ENCODE measurements around the gene RAB36. TPM values are rescaled to one million over a fixed set of nuclear protein-coding genes. Genes with fewer than 3 reads are reported as not detected.

Gene RAB36
- total RNA-seq, 2 experiments from 2014 or later: 0.27 to 0.31 TPM

DNA sequence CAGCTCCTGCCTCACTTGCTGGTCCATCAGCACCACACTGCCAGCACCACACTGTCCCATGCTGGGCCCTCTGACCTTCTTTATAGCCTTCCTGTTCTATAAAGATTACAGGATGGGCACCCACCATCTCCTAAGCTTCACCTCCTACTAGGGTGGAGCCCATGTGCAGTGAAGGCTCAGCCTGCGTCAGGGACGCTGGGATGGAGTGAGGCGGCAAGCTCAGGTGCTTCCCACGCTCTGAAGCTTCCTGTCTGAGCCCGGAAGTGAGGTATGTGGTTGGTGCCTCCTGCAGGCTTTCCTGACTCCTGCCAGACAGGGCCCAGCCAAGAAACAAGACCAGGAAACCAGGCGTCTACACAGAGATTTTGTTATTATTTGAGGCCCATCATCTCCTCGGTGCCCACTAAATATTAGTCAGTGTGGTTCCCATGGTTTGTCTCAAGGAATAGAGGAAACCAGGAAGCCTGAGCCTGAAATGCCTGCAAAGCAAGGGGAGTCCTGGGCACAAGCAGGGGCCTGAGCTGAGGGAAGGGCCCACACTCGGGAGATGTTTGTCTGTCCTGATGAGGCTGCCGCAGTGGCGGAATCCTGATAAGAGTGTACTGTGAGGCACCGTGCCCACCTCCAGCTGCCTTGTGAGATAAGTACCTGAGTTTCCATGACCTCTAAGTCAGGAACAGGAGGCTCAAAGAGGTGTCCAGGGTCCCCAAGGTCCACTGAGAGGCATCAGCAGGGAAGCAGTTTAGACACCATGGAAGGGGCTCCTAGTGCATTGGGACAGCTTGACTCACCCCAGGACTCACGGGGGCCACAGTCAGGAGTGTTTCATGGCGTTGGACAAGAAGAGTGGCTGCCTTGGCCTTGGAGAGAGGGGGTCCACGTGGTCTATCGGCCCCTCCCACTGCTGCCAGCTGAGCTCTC lies 25.5 kb upstream of the RAB36 start:
- Mint-ChIP-seq H3K27me3 (no peaks in the 10 kb centered on the region), H3K27ac (peak overlapping the region; percentile 84), H3K4me1 (peaks cover 18% of the 10 kb centered on the region), H3K4me3 (no peak overlapping the region), H3K9me3 (peaks cover 3% of the 10 kb centered on the region), H3K36me3 (ENCODE audit: low read depth) (peaks cover 6% of the 10 kb centered on the region)
- ChIA-PET POLR2A (interaction anchor here (0.8 kb wide), 1 partner anchor 258 kb away, joined by 4 read pairs; no protein-coding TSS in a partner anchor), CTCF (interaction anchor here (0.6 to 1.8 kb wide), 8 partner anchors 9 to 390 kb away, joined by 3 to 4 read pairs (median 3); partner anchors contain the start of gene RSPH14)
- peak; percentile 52 for DNase-seq

GRCh38 chr22:23120415-23120899 lies 24.8 kb upstream of the RAB36 start:
- H3K36me3 Mint-ChIP-seq (ENCODE audit: low read depth): peaks cover 6% of the 10 kb centered on the region
- POLR2A ChIA-PET: no interaction called here
- H3K4me3 Mint-ChIP-seq: no peak overlapping the region
- peak overlapping the region; percentile 84 for H3K27ac Mint-ChIP-seq
- no peak for DNase-seq
- CTCF ChIA-PET: interaction anchor here (0.6 to 1.4 kb wide), 6 partner anchors 9 to 162 kb away, joined by 3 read pairs; partner anchors contain the start of gene RSPH14
- peaks cover 3% of the 10 kb centered on the region for H3K9me3 Mint-ChIP-seq
- no peaks in the 10 kb centered on the region for H3K27me3 Mint-ChIP-seq
- peaks cover 18% of the 10 kb centered on the region for H3K4me1 Mint-ChIP-seq

DNA sequence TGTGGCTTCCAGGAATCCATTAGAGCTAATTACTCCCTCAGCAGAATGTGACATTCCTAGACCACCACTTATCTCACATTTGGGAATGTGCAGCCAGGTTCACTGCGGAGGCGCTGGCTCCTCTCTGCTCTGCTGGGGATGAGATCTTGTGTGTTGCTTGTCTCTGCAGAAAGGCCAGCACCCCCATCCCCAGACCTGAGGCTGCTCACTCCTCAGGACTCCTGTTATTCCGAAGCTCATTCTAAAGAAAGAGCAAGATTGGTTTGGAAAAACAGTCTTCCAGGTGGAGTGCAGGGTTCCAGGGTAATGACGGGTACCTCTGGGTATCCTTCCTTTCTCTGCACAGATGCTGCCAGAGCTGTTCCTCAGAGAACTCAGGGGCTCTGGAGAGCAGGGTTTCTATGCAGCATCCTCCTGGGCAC lies 24.3 kb upstream of the RAB36 start:
- no peak for DNase-seq
- peaks cover 6% of the 10 kb centered on the region for H3K36me3 Mint-ChIP-seq (ENCODE audit: low read depth)
- H3K27me3 Mint-ChIP-seq: no peaks in the 10 kb centered on the region
- H3K4me3 Mint-ChIP-seq: no peak overlapping the region
- peaks cover 3% of the 10 kb centered on the region for H3K9me3 Mint-ChIP-seq
- CTCF ChIA-PET: no interaction called here
- POLR2A ChIA-PET: no interaction called here
- H3K4me1 Mint-ChIP-seq: peaks cover 18% of the 10 kb centered on the region
- H3K27ac Mint-ChIP-seq: no peak overlapping the region

DNA sequence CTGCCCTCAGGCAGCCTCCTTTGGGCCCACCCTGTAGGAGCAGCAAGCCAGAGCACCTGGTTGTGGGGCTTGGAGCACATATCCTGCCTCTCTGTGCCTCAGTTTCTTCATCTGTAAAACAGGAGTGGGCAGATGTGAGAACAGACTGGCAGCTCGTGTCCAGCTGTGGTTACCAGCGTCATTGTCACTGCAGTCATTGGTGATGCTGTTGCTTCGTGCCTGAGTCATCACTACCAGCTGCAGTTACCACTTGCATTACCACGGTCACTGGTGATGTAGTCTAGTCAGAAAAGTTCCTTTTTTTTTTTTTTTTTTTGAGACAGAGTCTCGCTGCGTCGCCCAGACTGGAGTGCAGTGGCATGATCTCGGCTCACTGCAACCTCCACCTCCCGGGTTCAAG lies 23.9 kb upstream of the RAB36 start:
- peaks cover 3% of the 10 kb centered on the region for H3K9me3 Mint-ChIP-seq
- H3K27ac Mint-ChIP-seq: peak overlapping the region; percentile 13
- no peaks in the 10 kb centered on the region for H3K27me3 Mint-ChIP-seq
- DNase-seq: no peak
- ChIA-PET POLR2A (interaction anchor here (0.6 kb wide), 1 partner anchor 17 kb away, joined by 3 read pairs; no protein-coding TSS in a partner anchor), CTCF (no interaction called here)
- H3K36me3 Mint-ChIP-seq (ENCODE audit: low read depth): peaks cover 6% of the 10 kb centered on the region
- H3K4me3 Mint-ChIP-seq: no peak overlapping the region
- peaks cover 18% of the 10 kb centered on the region for H3K4me1 Mint-ChIP-seq

DNA sequence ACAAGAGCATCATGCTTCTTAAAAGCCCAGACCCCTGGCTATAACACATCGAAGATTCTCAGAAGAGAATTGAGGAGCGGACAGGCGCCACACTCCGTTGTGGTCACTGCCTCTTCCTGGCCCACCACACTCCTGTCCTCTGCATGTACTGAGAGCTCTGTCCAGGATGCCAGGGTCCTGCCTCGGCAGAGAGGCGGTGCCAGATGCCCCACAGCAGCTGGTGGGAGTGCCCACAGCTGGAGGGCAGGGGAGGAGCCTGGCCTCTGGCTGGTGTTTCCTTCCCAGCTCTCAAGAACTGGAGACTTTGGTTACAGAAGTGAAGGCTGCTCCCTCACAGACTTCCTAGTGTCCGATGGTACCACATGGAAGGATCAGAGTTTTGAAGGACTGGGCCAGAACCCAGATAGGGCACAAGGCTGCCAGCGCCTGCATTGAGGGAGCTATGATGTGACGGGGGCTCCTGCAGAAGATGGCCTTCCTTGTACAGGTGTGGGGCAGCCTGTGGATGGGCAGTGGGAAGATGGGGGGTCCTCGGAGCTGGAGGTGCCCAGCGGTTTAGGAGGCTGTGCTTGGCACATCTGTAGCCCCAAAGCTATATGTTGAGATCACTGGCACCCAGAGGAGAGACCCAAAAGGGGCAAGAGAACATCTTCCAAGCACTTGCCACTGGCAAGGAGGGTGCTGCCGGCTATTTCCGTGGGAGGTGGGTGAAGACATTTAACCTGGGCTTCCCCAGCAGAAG lies 22.9 kb upstream of the RAB36 start:
- H3K36me3 Mint-ChIP-seq (ENCODE audit: low read depth): peaks cover 6% of the 10 kb centered on the region

DNA sequence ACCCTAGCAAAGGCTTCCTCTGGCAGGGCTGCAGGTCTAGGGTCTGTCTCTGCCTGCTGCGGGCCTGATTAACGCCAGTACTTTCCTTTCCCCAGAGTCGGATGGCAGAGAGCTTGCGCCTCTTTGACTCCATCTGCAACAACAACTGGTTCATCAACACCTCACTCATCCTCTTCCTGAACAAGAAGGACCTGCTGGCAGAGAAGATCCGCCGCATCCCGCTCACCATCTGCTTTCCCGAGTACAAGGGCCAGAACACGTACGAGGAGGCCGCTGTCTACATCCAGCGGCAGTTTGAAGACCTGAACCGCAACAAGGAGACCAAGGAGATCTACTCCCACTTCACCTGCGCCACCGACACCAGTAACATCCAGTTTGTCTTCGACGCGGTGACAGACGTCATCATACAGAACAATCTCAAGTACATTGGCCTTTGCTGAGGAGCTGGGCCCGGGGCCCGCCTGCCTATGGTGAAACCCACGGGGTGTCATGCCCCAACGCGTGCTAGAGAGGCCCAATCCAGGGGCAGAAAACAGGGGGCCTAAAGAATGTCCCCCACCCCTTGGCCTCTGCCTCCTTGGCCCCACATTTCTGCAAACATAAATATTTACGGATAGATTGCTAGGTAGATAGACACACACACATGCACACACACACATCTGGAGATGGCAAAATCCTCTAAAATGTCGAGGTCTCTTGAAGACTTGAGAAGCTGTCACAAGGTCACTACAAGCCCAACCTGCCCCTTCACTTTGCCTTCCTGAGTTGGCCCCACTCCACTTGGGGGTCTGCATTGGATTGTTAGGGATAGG lies 22.1 kb upstream of the RAB36 start:
- peaks cover 3% of the 10 kb centered on the region for H3K9me3 Mint-ChIP-seq

More for the DNA sequence above, 22.9 kb upstream of the RAB36 start:
- no peak overlapping the region for H3K4me3 Mint-ChIP-seq
- ChIA-PET POLR2A (no interaction called here), CTCF (interaction anchor here (0.5 to 1.2 kb wide), 2 partner anchors 23 to 51 kb away, joined by 3 read pairs; partner anchors contain the start of gene RAB36)
- peaks cover 3% of the 10 kb centered on the region for H3K9me3 Mint-ChIP-seq
- DNase-seq: no peak
- no peak overlapping the region for H3K27ac Mint-ChIP-seq
- H3K4me1 Mint-ChIP-seq: peaks cover 18% of the 10 kb centered on the region
- no peaks in the 10 kb centered on the region for H3K27me3 Mint-ChIP-seq

GRCh38 chr22:23123804-23124254 lies 21.4 kb upstream of the RAB36 start:
- POLR2A ChIA-PET: no interaction called here
- no peaks in the 10 kb centered on the region for H3K27me3 Mint-ChIP-seq
- H3K4me3 Mint-ChIP-seq: no peak overlapping the region
- CTCF ChIA-PET: interaction anchor here (0.6 to 1.0 kb wide), 5 partner anchors 9 to 196 kb away, joined by 3 to 4 read pairs (median 3); no protein-coding TSS in a partner anchor
- peaks cover 6% of the 10 kb centered on the region for H3K36me3 Mint-ChIP-seq (ENCODE audit: low read depth)
- DNase-seq: no peak
- H3K9me3 Mint-ChIP-seq: peaks cover 3% of the 10 kb centered on the region
- H3K27ac Mint-ChIP-seq: no peak overlapping the region
- peaks cover 18% of the 10 kb centered on the region for H3K4me1 Mint-ChIP-seq

More for the DNA sequence above, 22.1 kb upstream of the RAB36 start:
- ChIA-PET CTCF (interaction anchor here (0.6 to 1.2 kb wide), 6 partner anchors 9 to 197 kb away, joined by 3 to 4 read pairs (median 3); partner anchors contain the start of gene RAB36), POLR2A (no interaction called here)
- Mint-ChIP-seq H3K27me3 (no peaks in the 10 kb centered on the region), H3K4me3 (no peak overlapping the region), H3K36me3 (ENCODE audit: low read depth) (peaks cover 6% of the 10 kb centered on the region), H3K4me1 (peaks cover 18% of the 10 kb centered on the region), H3K27ac (no peak overlapping the region)
- DNase-seq: no peak

GRCh38 chr22:23124611-23125511 lies 20.4 kb upstream of the RAB36 start:
- no peaks in the 10 kb centered on the region for H3K27me3 Mint-ChIP-seq
- DNase-seq: no peak
- POLR2A ChIA-PET: no interaction called here
- no peaks in the 10 kb centered on the region for H3K9me3 Mint-ChIP-seq
- H3K4me3 Mint-ChIP-seq: no peak overlapping the region
- H3K4me1 Mint-ChIP-seq: peaks cover 9% of the 10 kb centered on the region
- H3K27ac Mint-ChIP-seq: no peak overlapping the region
- CTCF ChIA-PET: interaction anchor here (1.0 kb wide), 1 partner anchor 12 kb away, joined by 4 read pairs; no protein-coding TSS in a partner anchor
- H3K36me3 Mint-ChIP-seq (ENCODE audit: low read depth): no peaks in the 10 kb centered on the region

DNA sequence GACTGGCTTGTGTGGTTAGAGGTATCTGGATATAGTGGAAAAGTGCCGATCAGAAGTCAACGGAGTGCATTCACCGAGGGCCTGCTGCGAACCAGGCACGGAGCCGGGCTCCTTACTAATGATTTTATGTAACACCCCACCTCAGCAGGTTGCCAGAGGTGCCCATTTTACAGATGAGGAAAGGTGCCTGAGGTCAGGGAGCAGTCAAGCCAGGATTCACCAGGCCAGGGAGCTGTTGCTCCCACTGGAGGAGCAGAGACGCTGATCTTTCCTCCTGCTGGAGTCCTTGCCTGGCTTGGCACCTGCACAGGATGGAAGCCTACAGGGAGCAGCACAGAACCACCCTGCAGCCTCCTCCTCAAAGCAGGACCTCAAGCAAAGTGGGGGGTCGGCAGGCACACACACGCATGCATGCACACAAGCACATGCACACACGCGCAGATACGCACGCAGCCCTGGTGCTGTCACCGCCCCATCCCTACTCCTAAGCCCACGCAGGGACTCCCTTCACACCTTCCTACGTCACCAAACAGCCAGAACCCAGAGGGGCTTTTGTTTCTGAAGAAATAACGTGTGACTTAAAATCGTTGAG lies 19.7 kb upstream of the RAB36 start:
- no peaks in the 10 kb centered on the region for H3K36me3 Mint-ChIP-seq (ENCODE audit: low read depth)
- peaks cover 2% of the 10 kb centered on the region for H3K27me3 Mint-ChIP-seq
- ChIA-PET CTCF (interaction anchor here (1.4 to 1.8 kb wide), 2 partner anchors 14 to 169 kb away, joined by 4 read pairs; no protein-coding TSS in a partner anchor), POLR2A (no interaction called here)
- H3K9me3 Mint-ChIP-seq: no peaks in the 10 kb centered on the region
- no peak for DNase-seq
- no peak overlapping the region for H3K27ac Mint-ChIP-seq
- H3K4me3 Mint-ChIP-seq: no peak overlapping the region
- H3K4me1 Mint-ChIP-seq: peaks cover 2% of the 10 kb centered on the region

DNA sequence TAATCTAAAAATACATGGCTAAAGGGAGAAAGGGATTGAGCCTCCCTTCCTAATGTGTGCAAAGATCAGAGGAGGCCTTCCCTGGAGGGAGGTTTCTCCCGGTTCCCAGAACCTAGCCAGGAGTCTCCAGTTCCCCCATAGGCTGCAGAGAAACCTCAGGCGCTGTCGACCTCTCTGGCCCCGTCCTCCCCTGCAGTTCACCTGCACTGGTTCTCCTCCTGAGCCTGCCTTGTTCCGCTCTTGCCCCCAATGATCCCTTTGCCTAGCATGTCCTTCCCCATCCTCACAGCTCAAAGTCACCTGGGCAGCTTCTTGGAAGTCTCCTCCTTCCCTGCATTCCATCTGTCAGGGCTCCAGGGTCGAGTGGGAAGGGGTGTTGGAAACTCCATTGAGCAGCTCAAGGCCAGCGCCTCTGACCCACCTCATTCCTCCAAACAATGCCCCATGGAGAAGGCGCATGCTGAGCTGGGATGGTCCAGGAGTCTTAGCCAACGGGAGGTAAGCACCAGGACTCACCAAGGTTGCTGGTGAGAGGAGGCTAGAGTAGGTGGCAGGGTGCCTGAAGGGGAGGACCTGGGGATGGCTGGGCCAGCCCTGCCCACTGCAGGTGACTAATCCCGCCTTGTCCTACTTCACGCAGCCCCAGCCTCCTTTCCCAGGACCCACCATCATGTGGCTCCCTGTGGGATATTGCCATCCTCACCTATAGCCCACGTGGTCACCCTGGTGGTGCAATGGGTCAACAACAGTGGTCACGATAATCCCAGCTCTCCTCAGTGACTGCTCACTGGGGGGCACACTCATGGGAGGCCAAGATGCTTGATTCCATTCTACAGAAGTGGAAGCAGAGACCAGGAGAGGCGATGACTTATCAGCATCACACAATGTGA lies 18.9 kb upstream of the RAB36 start:
- Mint-ChIP-seq H3K9me3 (no peaks in the 10 kb centered on the region), H3K27me3 (peaks cover 4% of the 10 kb centered on the region), H3K4me1 (no peaks in the 10 kb centered on the region), H3K27ac (no peak overlapping the region), H3K4me3 (no peak overlapping the region), H3K36me3 (ENCODE audit: low read depth) (no peaks in the 10 kb centered on the region)
- CTCF ChIA-PET: interaction anchor here (1.1 to 3.0 kb wide), 5 partner anchors 12 to 373 kb away, joined by 3 to 11 read pairs (median 4); no protein-coding TSS in a partner anchor
- POLR2A ChIA-PET: no interaction called here
- no peak for DNase-seq
